ENCODE data around the gene MATCAP1. TPM values are rescaled to one million over a fixed set of nuclear protein-coding genes. Genes with fewer than 3 reads are reported as not detected.

The MATCAP1 gene
- total and polyA plus RNA-seq, 2 of the 13 experiments (the other 11 are each of a cell fraction or from before 2014, with no cell fraction given) = 11.2 to 24.5 TPM

- TF ChIP-seq ZNF569 (CRISPR knock-in tag; IDR thresholded peaks at IDR 0.05; ENCODE audit: borderline replicate concordance) (no peak), HDAC1 (CRISPR knock-in tag; IDR thresholded peaks at IDR 0.05) (peak; percentile 96), ZNF484 (CRISPR knock-in tag; IDR thresholded peaks at IDR 0.05; ENCODE audit: borderline replicate concordance, low read depth) (peak; percentile 61; the same call in 1 of the 2 replicates), ARNT2 (CRISPR knock-in tag; IDR thresholded peaks at IDR 0.05; ENCODE audit: low read depth) (peak; percentile 99), ZFP62 (CRISPR knock-in tag; IDR thresholded peaks at IDR 0.05) (no peak), ZNF333 (CRISPR knock-in tag; IDR thresholded peaks at IDR 0.05; ENCODE audit: borderline replicate concordance) (peak; percentile 66), ZNF761 (CRISPR knock-in tag; conservative IDR thresholded peaks at IDR 0.05) (peak; percentile 82), ZNF619 (CRISPR knock-in tag; IDR thresholded peaks at IDR 0.05) (peak; percentile 99), KMT2B (CRISPR knock-in tag; IDR thresholded peaks at IDR 0.05) (peak; percentile 90), PHF8 (CRISPR knock-in tag; IDR thresholded peaks at IDR 0.05) (peak; percentile 70), HMGXB4 (CRISPR knock-in tag; IDR thresholded peaks at IDR 0.05; ENCODE audit: borderline replicate concordance in 1 of 2, low read depth in 1 of 2) (peak; percentile 94 to 96), ZNF260 (CRISPR knock-in tag; IDR thresholded peaks at IDR 0.05; ENCODE audit: borderline replicate concordance, low read depth) (no peak), NFYB (CRISPR knock-in tag; IDR thresholded peaks at IDR 0.05) (peak; percentile 75), KDM4B (CRISPR knock-in tag; IDR thresholded peaks at IDR 0.05) (peak; percentile 64; the same call in 1 of the 2 replicates), TCF7L2 (IDR thresholded peaks at IDR 0.05; ENCODE audit: low read depth, low read length) (no peak), KDM5A (IDR thresholded peaks at IDR 0.05; ENCODE audit: borderline replicate concordance, low read length) (no peak), POLR2G (IDR thresholded peaks at IDR 0.05; ENCODE audit: low read depth, low read length) (peak; percentile 83), RXRB (CRISPR knock-in tag; IDR thresholded peaks at IDR 0.05; ENCODE audit: borderline replicate concordance) (peak; percentile 74; the same call in 1 of the 2 replicates), ZNF337 (CRISPR knock-in tag; IDR thresholded peaks at IDR 0.05; ENCODE audit: borderline replicate concordance, low read depth) (peak; percentile 84; the same call in 1 of the 2 replicates), AHDC1 (CRISPR knock-in tag; IDR thresholded peaks at IDR 0.05; ENCODE audit: borderline replicate concordance) (peak; percentile 71), ZMYM3 (CRISPR knock-in tag; IDR thresholded peaks at IDR 0.05) (peak; percentile 79), RCOR2 (CRISPR knock-in tag; IDR thresholded peaks at IDR 0.05) (no peak)
These were observed 9.7 kb downstream of the MATCAP1 start (continued) for GRCh38 chr16:67173808-67174705.

Data from HepG2 (cell line).